Fibroblast of lung (primary cell): ENCODE data around the gene CNIH1.

Source experiments
- CTCF ChIP-seq, 2 donors: IDR thresholded peaks in 1 of 2; conservative IDR thresholded peaks in 1 of 2; 1 replicate in 1 of 2; 2 replicates in 1 of 2; pipeline ENCODE4 v1.5.1; 2011 to 2012; ENCODE audit warnings: low read length in 2 of 2, control low read depth in 1 of 2, inconsistent platforms in 1 of 2, low read depth in 1 of 2, mild to moderate bottlenecking in 1 of 2
- EZH2 ChIP-seq: IDR thresholded peaks from 2 replicates; pipeline ENCODE4 v1.5.1; 2012; ENCODE audit warnings: low read length, control low read depth, mild to moderate bottlenecking; ENCODE audit errors: missing control alignments

- no peak for TF ChIP-seq CTCF (conservative IDR thresholded peaks at IDR 0.05 in 1 of 2, IDR thresholded peaks at IDR 0.05 in 1 of 2; ENCODE audit: low read depth in 1 of 2, low read length in 2 of 2)
- TF ChIP-seq EZH2: no peak
Observed at GRCh38 chr14:54381821-54382220, 59.4 kb downstream of the CNIH1 start.
